K562 (cell line): ENCODE measurements around the gene CELA3B. TPM values are rescaled to one million over a fixed set of nuclear protein-coding genes. Genes with fewer than 3 reads are reported as not detected.

ENCODE experiments used
- ETV5 ChIP-seq: sonication (generic); formaldehyde crosslinking; IDR thresholded peaks from 2 replicates; pipeline ENCODE4 v1.4.0; 2020; ENCODE audit warnings: low read depth, mild to moderate bottlenecking, missing genetic modification reagents
- HDGF ChIP-seq: fragments of 450-650 bp; IDR thresholded peaks from 2 replicates; pipeline ENCODE4 v1.6.1; 2016
- HMGN3 ChIP-seq: IDR thresholded peaks from 2 replicates; pipeline ENCODE4 v1.6.1; 2011; ENCODE audit warnings: borderline replicate concordance, low read depth, mild to moderate bottlenecking, mixed read lengths, low read length; ENCODE audit not compliant: insufficient read length; ENCODE audit errors: extremely low read depth
- NELFE ChIP-seq: IDR thresholded peaks from 2 replicates; pipeline ENCODE4 v1.6.1; 2011; ENCODE audit warnings: mild to moderate bottlenecking; ENCODE audit not compliant: insufficient read depth, insufficient read length
- NFATC3 ChIP-seq: fragments of 450-650 bp; IDR thresholded peaks from 2 replicates; pipeline ENCODE4 v1.6.1; 2017; ENCODE audit warnings: mild to moderate bottlenecking
- NFE2L1 ChIP-seq: fragments of 450-650 bp; IDR thresholded peaks from 2 replicates; pipeline ENCODE4 v1.6.1; 2016; ENCODE audit warnings: missing genetic modification characterization, low read depth, mild to moderate bottlenecking, missing compliant biosample characterization, moderate library complexity, borderline replicate concordance
- NONO ChIP-seq, 2 experiments: fragments of 200-400 bp in 1 of 2; fragments of 450-650 bp in 1 of 2; formaldehyde crosslinking in 1 of 2; IDR thresholded peaks; 2 replicates each; pipeline ENCODE4 v1.6.1; 2017; ENCODE audit warnings: low read depth in 2 of 2, mild to moderate bottlenecking in 2 of 2, moderate library complexity in 2 of 2, low read length in 1 of 2
- NR1H2 ChIP-seq: sonication (generic); formaldehyde crosslinking; IDR thresholded peaks from 2 replicates; pipeline ENCODE4 v1.4.0; 2020; ENCODE audit warnings: mild to moderate bottlenecking, missing genetic modification reagents
- PTRF ChIP-seq: fragments of 450-650 bp; IDR thresholded peaks from 2 replicates; pipeline ENCODE4 v1.6.1; 2016; ENCODE audit warnings: mild to moderate bottlenecking, missing genetic modification characterization, missing compliant biosample characterization
- RBM22 ChIP-seq: fragments of 200-400 bp; formaldehyde crosslinking; IDR thresholded peaks from 2 replicates; pipeline ENCODE4 v1.6.1; 2018; ENCODE audit warnings: low read length, low read depth; ENCODE audit not compliant: poor library complexity, severe bottlenecking
- RERE ChIP-seq: sonication (generic); formaldehyde crosslinking; IDR thresholded peaks from 2 replicates; pipeline ENCODE4 v1.8.0; 2023; ENCODE audit warnings: missing genetic modification reagents, mild to moderate bottlenecking, borderline replicate concordance
- SMARCB1 ChIP-seq: IDR thresholded peaks from 2 replicates; pipeline ENCODE4 v1.6.1; 2011; ENCODE audit warnings: improper control_type of control experiment, low read depth; ENCODE audit not compliant: insufficient read length
- SRSF3 ChIP-seq: fragments of 200-400 bp; formaldehyde crosslinking; IDR thresholded peaks from 2 replicates; pipeline ENCODE4 v1.6.1; 2016; ENCODE audit warnings: mild to moderate bottlenecking, low read length, moderate library complexity; ENCODE audit not compliant: insufficient read depth
- TFAM ChIP-seq: fragments of 250-450 bp; sonication (Bioruptor Pico); conservative IDR thresholded peaks from 2 replicates; pipeline ENCODE4 v1.5.0; 2021; ENCODE audit warnings: mild to moderate bottlenecking, moderate library complexity
- XRCC4 ChIP-seq: IDR thresholded peaks from one replicate; pipeline ENCODE4 v1.6.1; 2011; ENCODE audit not compliant: insufficient read depth, insufficient read length; ENCODE audit errors: extremely low read depth
- ZNF280B ChIP-seq: fragments of 250-450 bp; sonication (Bioruptor Pico); IDR thresholded peaks from 2 replicates; pipeline ENCODE4 v1.5.1; 2021; ENCODE audit warnings: mild to moderate bottlenecking
- ZNF347 ChIP-seq: fragments of 450-650 bp; formaldehyde crosslinking; IDR thresholded peaks from 2 replicates; pipeline ENCODE4 v1.4.0; 2020; ENCODE audit warnings: low read depth, mild to moderate bottlenecking, moderate library complexity
- ZNF740 ChIP-seq, 3 experiments: fragments of 200-800 bp in 1 of 3; sonication (Bioruptor generic) in 1 of 3; sonication (generic) in 1 of 3; formaldehyde crosslinking in 1 of 3; IDR thresholded peaks; 2 replicates each; pipeline versions ENCODE4 v1.6.1 to v1.8.0; 2016 to 2022; ENCODE audit warnings: mild to moderate bottlenecking in 2 of 3, missing compliant biosample characterization in 2 of 3, missing genetic modification characterization in 2 of 3, missing genetic modification reagents in 1 of 3
- polyA plus RNA-seq, 8 experiments: library from polyadenylated mRNA; depleted of rRNA in 4 of 8; stranded (reverse) in 5 of 8; unstranded in 3 of 8; fragments of >200 nt; fragmentation: Nextera tagmentation in 2 of 8; fragmentation: Illumina TruSeq in 1 of 8; extraction: Ambion mirVana in 2 of 8; extraction: Trizol in 1 of 8; gene quantifications; 2 replicates each; pipeline versions ENCODE4 v1.2.1 to v1.2.3, GENCODE V29; 2011 to 2014; ENCODE audit warnings: inconsistent platforms in 1 of 8, missing spikeins in 1 of 8
- total RNA-seq, 7 experiments: library from RNA; depleted of rRNA in 6 of 7; stranded (reverse); fragments of >200 nt in 6 of 7; fragmentation: Illumina TruSeq in 2 of 7; extraction: Trizol in 2 of 7; gene quantifications; 2 replicates each; pipeline versions ENCODE4 v1.2.1 to v1.2.3, GENCODE V29; 2011 to 2021; ENCODE audit warnings: low replicate concordance in 1 of 7

CELA3B gene
- total and polyA plus RNA-seq, 9 of the 15 experiments (the other 6 are each of a cell fraction or from before 2014, with no cell fraction given) = 3.1 TPM; not detected in 8

- no peak for TF ChIP-seq SRSF3
- TF ChIP-seq TFAM (CRISPR knock-in tag) = no peak
- no peak for TF ChIP-seq RERE (CRISPR knock-in tag)
- no peak for TF ChIP-seq ZNF280B
- no peak for TF ChIP-seq NFE2L1 (tag)
- no peak for TF ChIP-seq RBM22
- TF ChIP-seq NONO (IDR thresholded peaks at IDR 0.05; ENCODE audit: low read depth in 2 of 2, low read length in 1 of 2) = no peak
- TF ChIP-seq ZNF740 (CRISPR knock-in tag; IDR thresholded peaks at IDR 0.05) = peak; percentile 60; the same call in 1 of the 2 replicates
- no peak for TF ChIP-seq ZNF740 (tag; IDR thresholded peaks at IDR 0.05)
- TF ChIP-seq ZNF347 = no peak
- TF ChIP-seq NELFE = no peak
- no peak for TF ChIP-seq NR1H2 (CRISPR knock-in tag)
- TF ChIP-seq PTRF (tag) = no peak
- no peak for TF ChIP-seq ETV5 (CRISPR knock-in tag)
- TF ChIP-seq SMARCB1 = no peak
- no peak for TF ChIP-seq HMGN3
- TF ChIP-seq NFATC3 = no peak
- TF ChIP-seq XRCC4 = no peak
- TF ChIP-seq HDGF = no peak
Observed at GRCh38 chr1:21935891-21936365, 40.9 kb upstream of the CELA3B start (continued).
